ENCODE measurements around the gene CNTNAP2. TPM values are rescaled to one million over a fixed set of nuclear protein-coding genes. Genes with fewer than 3 reads are reported as not detected.

CNTNAP2 gene
- total RNA-seq, 1 experiment from 2014 or later: 64.5 TPM

GRCh38 chr7:148356303-148356702 is 2239.7 kb downstream of the CNTNAP2 start:
- Histone ChIP-seq H3K23me2 (ENCODE audit: insufficient read length, low read depth, low read length, poor library complexity, severe bottlenecking) (no peaks in the 10 kb centered on the region), H2BK12ac (ENCODE audit: insufficient read length, low read depth, low read length) (no peak overlapping the region), H2BK5ac (ENCODE audit: insufficient read length, low read length) (no peak overlapping the region), H3T11ph (ENCODE audit: low read length) (no peak overlapping the region), H4K8ac (replicated peaks; ENCODE audit: insufficient read length, low read depth, low read length) (no peak overlapping the region), H3K4me2 (ENCODE audit: insufficient read depth, insufficient read length, low read length) (no peak overlapping the region), H4K5ac (ENCODE audit: insufficient read length, low read depth, low read length) (no peak overlapping the region), H3K14ac (ENCODE audit: insufficient read depth, low read length) (no peak overlapping the region), H2BK15ac (ENCODE audit: low read depth, low read length) (no peak overlapping the region), H2AK5ac (ENCODE audit: insufficient read length, low read length) (no peak overlapping the region), H2BK120ac (ENCODE audit: low read depth, low read length, poor library complexity, severe bottlenecking) (no peak overlapping the region), H2AFZ (ENCODE audit: low read length) (no peak overlapping the region), H3K18ac (ENCODE audit: insufficient read length, low read depth, low read length) (no peak overlapping the region), H4K91ac (ENCODE audit: insufficient read length, low read depth, low read length) (no peak overlapping the region), H3K4ac (ENCODE audit: low read depth, low read length) (no peak overlapping the region), H3K27ac (ENCODE audit: insufficient read length, low read depth, low read length) (no peak overlapping the region), H3K79me2 (ENCODE audit: insufficient read depth, low read length) (no peaks in the 10 kb centered on the region; the same call in 1 of the 2 replicates), H3K27me3 (ENCODE audit: insufficient read depth, low read length) (no peaks in the 10 kb centered on the region), H3K23ac (ENCODE audit: insufficient read length, low read depth, low read length) (no peak overlapping the region), H3K9me3 (ENCODE audit: control insufficient read depth, low read depth, low read length) (no peaks in the 10 kb centered on the region), H3K9ac (ENCODE audit: extremely low read depth, insufficient read length, low read length) (no peak overlapping the region), H3K79me1 (ENCODE audit: insufficient read depth, low read depth, low read length, poor library complexity, severe bottlenecking) (peaks cover 8% of the 10 kb centered on the region), H2BK20ac (ENCODE audit: low read depth, low read length, poor library complexity, severe bottlenecking) (no peak overlapping the region), H4K20me1 (ENCODE audit: control insufficient read depth, insufficient read depth, insufficient read length) (no peaks in the 10 kb centered on the region), H3K56ac (ENCODE audit: insufficient read length, low read depth, low read length) (no peak overlapping the region), H3K4me1 (ENCODE audit: insufficient read depth, low read length) (no peaks in the 10 kb centered on the region; the same call in 1 of the 2 replicates)
- TF ChIP-seq CTCF (conservative IDR thresholded peaks at IDR 0.05): no peak
- H3K27ac Mint-ChIP-seq: no peak overlapping the region
- H3K9me3 Mint-ChIP-seq: peaks cover 4 to 9% of the 10 kb centered on the region in 2 experiments; a peak in 1 of 5 replicates
- WGBS (ENCODE audit: extremely low coverage, insufficient read length, low lambda C conversion rate): no CpG with 5 or more reads among the region's 5 CpGs
- no peak for DNase-seq
- H3K4me1 Mint-ChIP-seq: peaks cover 18 to 31% of the 10 kb centered on the region in 2 experiments
- peaks cover 31 to 42% (median 33%) of the 10 kb centered on the region in 3 experiments; a peak in 6 of 7 replicates for H3K36me3 Mint-ChIP-seq (ENCODE audit: insufficient read depth in 1 of 3, low read depth in 3 of 3)
- H3K4me3 Mint-ChIP-seq: no peak overlapping the region
- H3K27me3 Mint-ChIP-seq (ENCODE audit: low read depth): no peaks in the 10 kb centered on the region
